SK-N-SH treated with all-trans-retinoic acid at 6 μM for 48 hours (cell line): ENCODE measurements around the gene EXOC4.
A peak's percentile ranks its signal among the peaks of the same experiment; 100 is the strongest.

Source experiments
- ATAC-seq: fragments of 200-7000 bp; cut with Tn5 transposase; 3 replicates; pipeline ENCODE4 v1.9.1; 2020; ENCODE audit warnings: mild to moderate bottlenecking, moderate library complexity
- ARNTL ChIP-seq: fragments of 450-650 bp; formaldehyde crosslinking; IDR thresholded peaks from 2 replicates; pipeline ENCODE4 v1.5.0; 2020; ENCODE audit warnings: low read depth, mild to moderate bottlenecking, moderate library complexity, borderline replicate concordance
- BACH2 ChIP-seq: fragments of 250-450 bp; sonication (Bioruptor Pico); IDR thresholded peaks from 2 replicates; pipeline ENCODE4 v1.9.0; 2021; ENCODE audit warnings: mild to moderate bottlenecking, borderline replicate concordance
- CREB5 ChIP-seq: fragments of 250-450 bp; sonication (Bioruptor Pico); IDR thresholded peaks from 2 replicates; pipeline ENCODE4 v1.5.1; 2020; ENCODE audit warnings: low read depth, mild to moderate bottlenecking, moderate library complexity
- CSDC2 ChIP-seq: fragments of 250-450 bp; sonication (Bioruptor Pico); IDR thresholded peaks from 2 replicates; pipeline ENCODE4 v1.5.0; 2020; ENCODE audit warnings: mild to moderate bottlenecking, moderate library complexity
- CSRNP3 ChIP-seq: fragments of 250-450 bp; sonication (Bioruptor Pico); IDR thresholded peaks from 2 replicates; pipeline ENCODE4 v1.5.1; 2021; ENCODE audit warnings: mild to moderate bottlenecking, moderate library complexity
- ISL1 ChIP-seq: fragments of 250-450 bp; sonication (Bioruptor Pico); IDR thresholded peaks from 2 replicates; pipeline ENCODE4 v2.1.2; 2022; ENCODE audit warnings: mild to moderate bottlenecking, moderate library complexity
- OSR1 ChIP-seq: fragments of 250-450 bp; sonication (Bioruptor Pico); IDR thresholded peaks from 2 replicates; pipeline ENCODE4 v1.8.0; 2022; ENCODE audit warnings: moderate library complexity, mild to moderate bottlenecking, inconsistent platforms
- PATZ1 ChIP-seq: fragments of 250-450 bp; sonication (Bioruptor Pico); IDR thresholded peaks from 2 replicates; pipeline ENCODE4 v1.8.0; 2020; ENCODE audit warnings: mild to moderate bottlenecking, moderate library complexity, borderline replicate concordance
- PPARA ChIP-seq: fragments of 250-450 bp; sonication (Bioruptor Pico); IDR thresholded peaks from 2 replicates; pipeline ENCODE4 v1.5.0; 2020; ENCODE audit warnings: mild to moderate bottlenecking, borderline replicate concordance
- SNAI2 ChIP-seq: fragments of 250-450 bp; sonication (Bioruptor Pico); IDR thresholded peaks from 2 replicates; pipeline ENCODE4 v1.5.0; 2020; ENCODE audit warnings: mild to moderate bottlenecking, moderate library complexity
- TOX ChIP-seq: fragments of 250-450 bp; sonication (Bioruptor Pico); IDR thresholded peaks from 2 replicates; pipeline ENCODE4 v1.8.0; 2021; ENCODE audit warnings: mild to moderate bottlenecking, moderate library complexity, borderline replicate concordance
- TSHZ2 ChIP-seq: fragments of 250-450 bp; sonication (Bioruptor Pico); IDR thresholded peaks from 2 replicates; pipeline ENCODE4 v1.5.0; 2020; ENCODE audit warnings: mild to moderate bottlenecking, moderate library complexity
- ZC3H10 ChIP-seq: fragments of 250-450 bp; sonication (Bioruptor Pico); IDR thresholded peaks from 2 replicates; pipeline ENCODE4 v1.5.1; 2021; ENCODE audit warnings: mild to moderate bottlenecking, moderate library complexity
- ZFP30 ChIP-seq: fragments of 450-650 bp; formaldehyde crosslinking; IDR thresholded peaks from 2 replicates; pipeline ENCODE4 v1.5.0; 2022; ENCODE audit warnings: mild to moderate bottlenecking, moderate library complexity
- ZNF70 ChIP-seq: fragments of 450-650 bp; formaldehyde crosslinking; IDR thresholded peaks from 2 replicates; pipeline ENCODE4 v1.5.0; 2020; ENCODE audit warnings: mild to moderate bottlenecking, moderate library complexity
- ZNF8 ChIP-seq: fragments of 450-650 bp; formaldehyde crosslinking; IDR thresholded peaks from 2 replicates; pipeline ENCODE4 v1.5.0; 2020; ENCODE audit warnings: mild to moderate bottlenecking, moderate library complexity

Gene EXOC4

GRCh38 chr7:133873187-133873586 lies 620.3 kb downstream of the EXOC4 start:
- ATAC-seq = no peak
- no peak for TF ChIP-seq ZNF8
- TF ChIP-seq OSR1 (CRISPR knock-in tag) = no peak
- TF ChIP-seq TOX (CRISPR knock-in tag) = no peak
- no peak for TF ChIP-seq CREB5
- TF ChIP-seq CSDC2 = no peak

GRCh38 chr7:133873631-133874030 lies 620.8 kb downstream of the EXOC4 start:
- peak; percentile 48; the same call in 2 of the 3 replicates for ATAC-seq
- TF ChIP-seq TSHZ2 (CRISPR knock-in tag) (no peak), ZFP30 (CRISPR knock-in tag) (no peak), TOX (CRISPR knock-in tag) (no peak), CSDC2 (no peak), SNAI2 (CRISPR knock-in tag) (no peak), CREB5 (no peak)
- TF ChIP-seq, all 23 proteins: peak for 0

- no peak for TF ChIP-seq PATZ1 (CRISPR knock-in tag)
- TF ChIP-seq CSRNP3 (CRISPR knock-in tag) = no peak
- no peak for TF ChIP-seq ISL1
- no peak for TF ChIP-seq SNAI2 (CRISPR knock-in tag)
- TF ChIP-seq ARNTL (CRISPR knock-in tag) = no peak
- TF ChIP-seq ZNF8 = no peak
- no peak for TF ChIP-seq PPARA (CRISPR knock-in tag)
- TF ChIP-seq CREB5 = no peak
- TF ChIP-seq ZC3H10 (CRISPR knock-in tag) = no peak
- no peak for TF ChIP-seq ZNF70 (CRISPR knock-in tag)
- no peak for ATAC-seq
Observed at GRCh38 chr7:133883591-133883990, 630.7 kb downstream of the EXOC4 start.

- no peak for ATAC-seq
- no peak for TF ChIP-seq BACH2 (CRISPR knock-in tag)
- no peak for TF ChIP-seq CSDC2
- no peak for TF ChIP-seq PATZ1 (CRISPR knock-in tag)
- TF ChIP-seq ZC3H10 (CRISPR knock-in tag) = no peak
- TF ChIP-seq, all 23 proteins: peak for 0
Observed at GRCh38 chr7:133885213-133885612, 632.3 kb downstream of the EXOC4 start.
